Naive thymus-derived CD4-positive, alpha-beta T cell (primary cell): ENCODE measurements around the gene CAPN5. TPM values are rescaled to one million over a fixed set of nuclear protein-coding genes. Genes with fewer than 3 reads are reported as not detected.
A peak's percentile ranks its signal among the peaks of the same experiment; 100 is the strongest.

Source experiments
- ATAC-seq: fragments of 150-1000 bp; cut with Tn5 transposase; 2 replicates; pipeline ENCODE4 v1.10.0; 2021; ENCODE audit warnings: mild to moderate bottlenecking, moderate library complexity
- CTCF ChIA-PET: fragments of 350-600 bp; sonication (Branson Sonifier 250); formaldehyde crosslinking; loops from one replicate; lab custom pipeline; 2021; ENCODE audit warnings: antibody characterized with exemption; lab: Charles Lee
- POLR2A ChIA-PET: fragments of 350-600 bp; sonication (Branson Sonifier 250); formaldehyde crosslinking; loops from one replicate; lab custom pipeline; 2021; ENCODE audit warnings: antibody characterized with exemption, inconsistent platforms; lab: Charles Lee
- DNase-seq, 9 donors: peaks; one replicate each; pipeline versions ENCODE4 v3.0.0 to v3.0.0-alpha.2; 2020 to 2022; ENCODE audit warnings: mixed read lengths in 1 of 9
- H3K27ac ChIP-seq: one replicate; pipeline ENCODE4 v1.7.0; 2013; ENCODE audit warnings: mild to moderate bottlenecking, low read depth, low read length, moderate library complexity
- H3K27me3 ChIP-seq, 2 donors: one replicate each; pipeline ENCODE4 v1.7.0; 2013; ENCODE audit warnings: low read length in 2 of 2, mild to moderate bottlenecking in 2 of 2, moderate library complexity in 2 of 2; ENCODE audit not compliant: control insufficient read depth in 2 of 2, insufficient read depth in 2 of 2
- H3K36me3 ChIP-seq, 3 experiments: 1 replicate in 2 of 3; 2 replicates in 1 of 3; pipeline ENCODE4 v1.7.0; 2013; ENCODE audit warnings: low read length in 3 of 3, mild to moderate bottlenecking in 3 of 3, moderate library complexity in 1 of 3; ENCODE audit not compliant: insufficient read depth in 3 of 3, control insufficient read depth in 2 of 3
- H3K4me1 ChIP-seq, 2 donors: one replicate each; pipeline ENCODE4 v1.7.0; 2013; ENCODE audit warnings: low read length in 2 of 2, mild to moderate bottlenecking in 2 of 2, moderate library complexity in 1 of 2; ENCODE audit not compliant: control insufficient read depth in 2 of 2, insufficient read depth in 2 of 2
- H3K4me3 ChIP-seq: 2 replicates; pipeline ENCODE4 v1.7.0; 2013; ENCODE audit warnings: mild to moderate bottlenecking, low read length
- H3K9me3 ChIP-seq, 3 experiments: 1 replicate in 2 of 3; 2 replicates in 1 of 3; pipeline ENCODE4 v1.7.0; 2013; ENCODE audit warnings: low read length in 3 of 3; ENCODE audit not compliant: control insufficient read depth in 2 of 3
- H3K27ac Mint-ChIP-seq, 9 donors: one replicate each; pipeline ENCODE4 v1.8.0; 2020 to 2022; ENCODE audit warnings: mixed read lengths in 9 of 9, mild to moderate bottlenecking in 8 of 9, moderate library complexity in 5 of 9, inconsistent platforms in 2 of 9
- H3K27me3 Mint-ChIP-seq, 5 donors: one replicate each; pipeline ENCODE4 v1.8.0; 2021 to 2022; ENCODE audit warnings: mixed read lengths in 5 of 5, mild to moderate bottlenecking in 1 of 5
- H3K36me3 Mint-ChIP-seq, 5 donors: one replicate each; pipeline ENCODE4 v1.8.0; 2020 to 2022; ENCODE audit warnings: mixed read lengths in 5 of 5, mild to moderate bottlenecking in 3 of 5, inconsistent platforms in 1 of 5
- H3K4me1 Mint-ChIP-seq, 7 donors: one replicate each; pipeline ENCODE4 v1.8.0; 2020 to 2022; ENCODE audit warnings: mixed read lengths in 7 of 7, mild to moderate bottlenecking in 3 of 7, inconsistent platforms in 1 of 7
- H3K4me3 Mint-ChIP-seq, 10 donors: one replicate each; pipeline ENCODE4 v1.8.0; 2020 to 2022; ENCODE audit warnings: mild to moderate bottlenecking in 10 of 10, mixed read lengths in 10 of 10, moderate library complexity in 6 of 10, inconsistent platforms in 2 of 10
- H3K9me3 Mint-ChIP-seq, 11 donors: one replicate each; pipeline ENCODE4 v1.8.0; 2020 to 2022; ENCODE audit warnings: mixed read lengths in 11 of 11, mild to moderate bottlenecking in 4 of 11, inconsistent platforms in 1 of 11, moderate library complexity in 1 of 11
- intact Hi-C, 2 donors: fragments of 100-400 bp; cut with micrococcal nuclease; formaldehyde crosslinking; loops; one replicate each; pipeline ENCODE4 v1.15.1; 2023
- polyA plus RNA-seq, 2 donors: library from polyadenylated mRNA; unstranded; fragments of 300-500 nt; fragmentation: Illumina TruSeq; gene quantifications; one replicate each; pipeline ENCODE4 v1.2.3, GENCODE V29; 2021
- total RNA-seq, 6 experiments: library from RNA in 5 of 6; stranded (reverse) in 5 of 6; gene quantifications; 1 replicate in 5 of 6; 2 replicates in 1 of 6; pipeline ENCODE4 v1.2.3 and lab custom pipeline; 2021 to 2026

The CAPN5 gene
- total and polyA plus RNA-seq, 7 experiments from 2014 or later: 0.94 to 5.8 (median 5.6) TPM

DNA sequence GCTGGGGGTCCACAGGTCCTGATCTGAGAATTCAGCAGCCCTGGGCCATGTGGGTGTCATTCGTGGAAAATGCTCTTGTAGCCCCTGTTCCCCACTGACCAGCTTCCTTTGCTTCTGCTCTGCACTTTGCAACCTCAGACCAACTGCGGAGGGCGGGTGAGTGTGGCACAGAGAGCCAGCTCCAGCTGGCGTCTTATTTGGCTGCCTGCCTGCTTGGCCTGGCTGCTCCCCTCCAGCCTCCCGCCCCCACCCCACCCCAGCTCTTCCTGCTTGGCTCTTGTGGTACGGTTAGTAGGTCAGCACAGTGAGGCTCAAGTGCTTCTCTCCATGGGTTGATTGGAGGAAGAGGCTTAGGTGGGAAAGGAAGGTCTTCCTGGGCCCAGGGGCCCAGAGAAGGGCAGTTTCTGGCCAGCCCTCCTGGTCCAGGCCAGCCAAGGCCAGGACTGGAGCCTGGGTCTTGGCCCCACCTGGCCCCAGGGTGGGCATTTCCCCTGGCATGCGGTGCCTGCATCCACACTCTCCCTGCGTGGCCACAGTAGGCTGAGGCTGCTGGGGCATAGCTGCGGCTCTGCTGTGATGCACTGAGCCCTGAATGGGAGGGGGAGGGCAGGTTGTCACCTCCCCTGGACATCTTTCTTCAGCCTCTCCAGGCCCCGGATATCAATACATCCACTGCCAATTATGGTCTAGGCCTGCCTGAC, 87.8 kb downstream of the CAPN5 start:
- H3K36me3 Mint-ChIP-seq: no peaks in the 10 kb centered on the region
- POLR2A ChIA-PET: no interaction called here
- H3K4me3 Mint-ChIP-seq: no peak overlapping the region
- H3K36me3 ChIP-seq: no peaks in the 10 kb centered on the region
- H3K27ac ChIP-seq: no peak overlapping the region
- no peak overlapping the region for H3K27ac Mint-ChIP-seq
- no peaks in the 10 kb centered on the region for H3K9me3 ChIP-seq
- no peaks in the 10 kb centered on the region for H3K27me3 ChIP-seq
- DNase-seq (no peak), ATAC-seq (no peak)
- CTCF ChIA-PET: no interaction called here
- H3K4me1 Mint-ChIP-seq: peaks cover 8 to 30% (median 19%) of the 10 kb centered on the region in 7 donors
- peaks cover 9 to 28% of the 10 kb centered on the region in 2 donors for H3K4me1 ChIP-seq
- intact Hi-C loops: no loop called here
- no peaks in the 10 kb centered on the region for H3K9me3 Mint-ChIP-seq
- no peak overlapping the region for H3K4me3 ChIP-seq
- no peaks in the 10 kb centered on the region for H3K27me3 Mint-ChIP-seq

DNA sequence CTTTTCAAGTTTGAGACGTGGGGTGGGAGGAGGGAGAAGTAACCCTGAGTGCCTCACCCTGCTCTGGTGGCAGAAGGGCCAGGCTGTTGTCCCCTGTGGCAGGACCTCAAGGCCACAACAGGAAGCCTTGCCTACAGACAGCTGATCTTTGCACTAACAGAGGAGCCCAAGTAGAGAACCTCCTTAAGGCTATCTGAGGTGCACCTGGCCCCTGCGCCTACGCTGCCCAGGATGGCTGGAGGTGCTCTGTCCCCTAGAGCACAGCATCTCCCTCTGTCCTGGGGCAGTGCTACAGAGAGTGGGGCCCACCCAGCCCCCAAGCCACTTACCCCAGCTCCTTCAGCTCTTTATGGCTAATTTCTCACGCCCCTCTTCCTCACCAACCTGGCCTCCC, 88.3 kb downstream of the CAPN5 start:
- no peaks in the 10 kb centered on the region for H3K9me3 ChIP-seq
- Mint-ChIP-seq H3K27me3 (no peaks in the 10 kb centered on the region), H3K36me3 (no peaks in the 10 kb centered on the region), H3K4me1 (peaks cover 8 to 30% (median 19%) of the 10 kb centered on the region in 7 donors), H3K9me3 (no peaks in the 10 kb centered on the region), H3K27ac (no peak overlapping the region), H3K4me3 (no peak overlapping the region)
- H3K4me3 ChIP-seq: no peak overlapping the region
- peaks cover 9 to 28% of the 10 kb centered on the region in 2 donors for H3K4me1 ChIP-seq
- peak; percentile 24 for ATAC-seq
- CTCF ChIA-PET: no interaction called here
- POLR2A ChIA-PET: no interaction called here
- H3K36me3 ChIP-seq: no peaks in the 10 kb centered on the region
- H3K27ac ChIP-seq: no peak overlapping the region
- H3K27me3 ChIP-seq: no peaks in the 10 kb centered on the region
- intact Hi-C loops: no loop called here
- no peak for DNase-seq

DNA sequence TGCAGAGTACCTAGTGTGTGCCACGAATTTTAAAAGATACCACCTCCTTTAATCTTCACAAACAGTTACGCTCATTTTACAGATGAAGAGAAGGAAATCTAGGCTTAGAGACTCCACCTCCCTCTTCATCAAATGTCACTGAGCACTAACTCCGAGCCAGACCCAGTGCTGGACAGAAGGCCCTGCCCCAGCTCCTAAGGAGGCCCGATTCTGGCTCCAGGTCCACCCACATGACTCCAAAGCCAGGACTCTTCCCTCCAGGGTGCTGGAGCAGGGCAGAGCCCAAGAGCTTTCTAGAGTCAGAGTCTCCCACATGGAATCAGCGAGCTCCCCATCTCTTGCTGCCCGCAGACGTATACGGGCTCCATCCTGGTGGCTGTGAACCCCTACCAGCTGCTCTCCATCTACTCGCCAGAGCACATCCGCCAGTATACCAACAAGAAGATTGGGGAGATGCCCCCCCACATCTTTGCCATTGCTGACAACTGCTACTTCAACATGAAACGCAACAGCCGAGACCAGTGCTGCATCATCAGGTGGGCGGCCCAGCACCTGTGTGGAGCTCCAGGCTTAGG, 88.9 kb downstream of the CAPN5 start:
- Mint-ChIP-seq H3K4me1 (peaks cover 8 to 30% (median 19%) of the 10 kb centered on the region in 7 donors), H3K27me3 (no peaks in the 10 kb centered on the region), H3K9me3 (no peaks in the 10 kb centered on the region), H3K36me3 (no peaks in the 10 kb centered on the region), H3K4me3 (no peak overlapping the region), H3K27ac (no peak overlapping the region)
- Histone ChIP-seq H3K36me3 (no peaks in the 10 kb centered on the region), H3K27ac (no peak overlapping the region), H3K4me1 (peaks cover 9 to 28% of the 10 kb centered on the region in 2 donors), H3K4me3 (no peak overlapping the region), H3K9me3 (no peaks in the 10 kb centered on the region), H3K27me3 (no peaks in the 10 kb centered on the region)
- ATAC-seq (no peak), DNase-seq (peak in 1 of 9 donors; percentile 3)
- ChIA-PET POLR2A (no interaction called here), CTCF (no interaction called here)
- intact Hi-C loops: no loop called here

DNA sequence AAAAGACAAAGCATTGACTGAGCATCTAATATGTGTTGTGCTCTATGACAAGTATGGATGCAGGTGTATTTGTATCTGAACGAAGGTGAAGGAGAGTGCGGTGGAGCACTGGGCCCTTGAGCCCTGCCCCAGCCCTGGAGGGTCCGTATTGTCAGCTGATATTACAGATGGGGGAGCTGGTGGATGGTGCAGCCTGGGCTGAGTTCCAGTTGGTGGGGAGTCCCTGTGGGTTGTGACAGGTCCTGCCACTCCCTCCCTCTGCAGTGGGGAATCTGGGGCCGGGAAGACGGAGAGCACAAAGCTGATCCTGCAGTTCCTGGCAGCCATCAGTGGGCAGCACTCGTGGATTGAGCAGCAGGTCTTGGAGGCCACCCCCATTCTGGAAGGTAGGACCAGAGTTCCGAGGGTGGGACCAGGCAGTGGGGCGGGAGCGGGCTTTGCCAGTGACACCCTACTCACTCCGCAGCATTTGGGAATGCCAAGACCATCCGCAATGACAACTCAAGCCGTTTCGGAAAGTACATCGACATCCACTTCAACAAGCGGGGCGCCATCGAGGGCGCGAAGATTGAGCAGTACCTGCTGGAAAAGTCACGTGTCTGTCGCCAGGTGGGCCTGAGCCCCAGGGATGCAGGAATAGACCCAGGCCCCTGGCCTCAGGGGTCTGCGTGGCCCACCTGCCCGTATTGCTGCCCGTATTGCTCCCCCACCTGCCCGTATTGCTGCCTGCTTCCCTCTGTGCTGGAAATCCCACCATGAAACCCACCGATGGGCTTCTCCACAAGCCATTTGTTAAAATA, 89.8 kb downstream of the CAPN5 start:
- no peak overlapping the region for H3K27ac Mint-ChIP-seq
- CTCF ChIA-PET: no interaction called here
- Histone ChIP-seq H3K4me3 (no peak overlapping the region), H3K4me1 (peaks cover 9 to 22% of the 10 kb centered on the region in 2 donors), H3K36me3 (no peaks in the 10 kb centered on the region), H3K27me3 (no peaks in the 10 kb centered on the region), H3K9me3 (no peaks in the 10 kb centered on the region), H3K27ac (no peak overlapping the region)
- POLR2A ChIA-PET: no interaction called here
- no peaks in the 10 kb centered on the region for H3K9me3 Mint-ChIP-seq
- peaks cover 4 to 26% (median 15%) of the 10 kb centered on the region in 7 donors for H3K4me1 Mint-ChIP-seq
- intact Hi-C loops: no loop called here
- DNase-seq: peak in 1 of 9 donors; percentile 4
- no peak for ATAC-seq
- H3K27me3 Mint-ChIP-seq: no peaks in the 10 kb centered on the region
- H3K4me3 Mint-ChIP-seq: no peak overlapping the region
- H3K36me3 Mint-ChIP-seq: no peaks in the 10 kb centered on the region

DNA sequence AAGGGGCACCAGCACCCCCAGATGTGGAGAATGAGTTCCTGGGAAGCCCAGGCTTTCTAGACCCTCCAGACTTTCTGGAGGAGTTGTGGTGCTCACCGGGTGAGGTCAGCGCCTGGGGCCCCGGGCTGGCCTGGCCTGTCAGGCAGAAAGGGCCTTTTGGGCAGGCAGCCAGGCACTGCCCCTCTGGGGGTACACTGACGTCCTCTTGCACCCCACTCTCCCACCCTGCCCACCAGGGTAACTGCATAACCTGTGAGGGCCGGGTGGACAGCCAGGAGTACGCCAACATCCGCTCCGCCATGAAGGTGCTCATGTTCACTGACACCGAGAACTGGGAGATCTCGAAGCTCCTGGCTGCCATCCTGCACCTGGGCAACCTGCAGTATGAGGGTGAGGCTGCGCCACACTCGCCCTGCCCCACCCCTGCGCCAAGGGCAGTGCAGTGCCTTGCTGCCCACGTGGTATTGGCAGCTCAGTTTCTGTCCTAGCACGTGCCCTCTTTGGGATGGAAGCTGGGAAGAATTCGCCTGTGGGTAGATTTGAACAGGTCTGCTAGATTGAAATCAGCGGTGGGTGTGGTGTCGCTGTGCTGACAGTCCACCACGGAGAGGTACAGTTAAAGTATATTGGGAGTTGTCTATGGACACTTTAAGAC, 91.4 kb downstream of the CAPN5 start:
- ATAC-seq: no peak
- CTCF ChIA-PET: no interaction called here
- Histone ChIP-seq H3K4me1 (peaks cover 0 to 6% of the 10 kb centered on the region in 2 donors), H3K9me3 (no peaks in the 10 kb centered on the region), H3K4me3 (no peak overlapping the region), H3K36me3 (no peaks in the 10 kb centered on the region), H3K27me3 (no peaks in the 10 kb centered on the region), H3K27ac (no peak overlapping the region)
- intact Hi-C loops: no loop called here
- Mint-ChIP-seq H3K4me1 (peaks cover 0 to 10% (median 0%) of the 10 kb centered on the region in 7 donors), H3K9me3 (no peaks in the 10 kb centered on the region), H3K27me3 (peaks cover 0 to 2% (median 0%) of the 10 kb centered on the region in 5 donors), H3K4me3 (no peak overlapping the region), H3K36me3 (no peaks in the 10 kb centered on the region), H3K27ac (no peak overlapping the region)
- POLR2A ChIA-PET: no interaction called here
- no peak for DNase-seq

DNA sequence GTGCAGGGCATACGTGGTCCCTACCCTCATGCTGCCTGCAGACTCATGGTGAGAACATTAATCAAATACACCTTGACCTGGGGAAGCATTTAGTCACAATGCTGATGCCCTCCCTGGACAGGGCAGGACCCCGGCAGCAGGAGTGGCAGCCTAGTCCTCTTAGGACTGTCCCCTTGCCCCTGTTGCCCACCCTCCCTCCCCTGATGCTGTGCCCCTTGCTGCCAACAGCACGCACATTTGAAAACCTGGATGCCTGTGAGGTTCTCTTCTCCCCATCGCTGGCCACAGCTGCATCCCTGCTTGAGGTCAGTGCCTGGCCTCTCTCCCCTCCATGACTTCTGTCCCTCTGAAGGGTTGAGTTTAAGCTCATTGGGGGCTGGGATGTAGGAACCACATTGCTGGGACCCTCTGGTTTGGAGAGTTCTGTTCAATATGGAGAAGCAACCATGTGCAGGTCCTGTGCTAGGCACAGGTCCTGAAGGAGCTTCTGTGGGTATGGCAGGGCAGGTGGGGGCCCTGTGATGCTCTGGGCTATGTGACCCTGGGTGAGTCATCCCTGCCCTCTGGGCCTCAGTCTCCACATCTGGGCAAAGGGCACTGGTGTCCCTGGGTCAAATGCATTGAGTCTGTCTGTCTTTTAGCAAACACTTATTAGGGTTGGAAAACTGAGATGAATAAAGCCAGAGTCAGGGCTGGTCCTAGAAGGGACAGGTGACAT, 92.6 kb downstream of the CAPN5 start:
- Histone ChIP-seq H3K36me3 (no peaks in the 10 kb centered on the region), H3K27me3 (no peaks in the 10 kb centered on the region), H3K4me1 (no peaks in the 10 kb centered on the region), H3K4me3 (no peak overlapping the region), H3K27ac (no peak overlapping the region), H3K9me3 (no peaks in the 10 kb centered on the region)
- POLR2A ChIA-PET: no interaction called here
- peaks cover 0 to 2% (median 0%) of the 10 kb centered on the region in 7 donors for H3K4me1 Mint-ChIP-seq
- H3K27ac Mint-ChIP-seq: no peak overlapping the region
- intact Hi-C loops: no loop called here
- no peaks in the 10 kb centered on the region for H3K9me3 Mint-ChIP-seq
- no peak overlapping the region for H3K4me3 Mint-ChIP-seq
- CTCF ChIA-PET: no interaction called here
- peaks cover 0 to 2% (median 0%) of the 10 kb centered on the region in 5 donors for H3K27me3 Mint-ChIP-seq
- DNase-seq (no peak), ATAC-seq (no peak)
- H3K36me3 Mint-ChIP-seq: no peaks in the 10 kb centered on the region
